Activated T-helper 9 cell treated with anti-CD3 and anti-CD28 coated beads, Interleukin-2, amount 50 U/mL, for 16 hours (primary cell): ENCODE data around the gene VASP.
A peak's percentile ranks its signal among the peaks of the same experiment; 100 is the strongest.

Source experiments
- DNase-seq: peaks from one replicate; pipeline ENCODE4 v3.0.0-alpha.2; 2020; ENCODE audit warnings: low read depth

VASP gene

DNA sequence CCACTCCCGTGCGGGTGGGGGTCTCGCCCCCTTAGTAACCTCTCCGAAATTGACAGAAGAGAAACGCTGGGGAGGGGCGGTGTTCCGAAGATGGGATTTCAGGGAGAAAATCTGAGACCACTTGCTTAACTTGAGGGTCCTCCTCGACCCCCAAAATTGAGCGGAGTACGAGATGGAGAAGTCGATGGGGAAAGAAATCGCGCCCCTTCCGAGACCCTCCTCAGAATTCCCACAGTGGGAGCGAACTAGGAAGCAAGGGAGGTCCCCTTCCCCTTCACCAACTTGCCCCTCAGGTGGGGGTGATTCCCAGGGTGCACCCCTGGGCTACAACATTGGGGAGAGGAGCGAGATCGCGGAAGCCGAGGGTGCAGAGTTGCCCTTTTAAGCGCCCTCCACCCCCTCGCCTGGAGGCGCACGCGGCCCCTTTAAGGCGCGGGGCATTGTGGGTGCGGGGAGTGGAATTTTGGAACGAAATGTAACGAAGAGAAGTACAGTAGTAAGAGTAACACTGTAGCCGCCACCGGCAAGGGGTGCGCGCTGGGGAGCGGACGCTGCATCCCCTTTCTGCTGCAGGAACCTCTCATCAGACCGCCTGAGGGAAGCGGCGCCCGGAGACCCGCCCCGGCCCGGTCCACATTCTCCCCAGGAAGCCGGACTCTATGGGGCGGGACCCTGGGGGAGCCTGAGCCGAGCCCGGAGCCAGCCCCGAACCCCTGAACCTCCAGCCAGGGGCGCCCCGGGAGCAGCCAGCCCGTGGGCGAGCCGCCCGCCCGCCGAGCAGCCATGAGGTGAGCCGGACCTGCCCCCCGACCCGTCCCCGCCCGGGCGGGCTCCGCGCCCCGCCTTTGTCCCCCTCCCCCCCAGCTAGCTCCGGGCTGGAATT, at the start of gene VASP:
TSS of gene VASP (plus strand) at position 491 of the 883 bp plus-strand sequence. CDS start at position 784, 293 bp downstream.
- DNase-seq: peak; percentile 84

DNA sequence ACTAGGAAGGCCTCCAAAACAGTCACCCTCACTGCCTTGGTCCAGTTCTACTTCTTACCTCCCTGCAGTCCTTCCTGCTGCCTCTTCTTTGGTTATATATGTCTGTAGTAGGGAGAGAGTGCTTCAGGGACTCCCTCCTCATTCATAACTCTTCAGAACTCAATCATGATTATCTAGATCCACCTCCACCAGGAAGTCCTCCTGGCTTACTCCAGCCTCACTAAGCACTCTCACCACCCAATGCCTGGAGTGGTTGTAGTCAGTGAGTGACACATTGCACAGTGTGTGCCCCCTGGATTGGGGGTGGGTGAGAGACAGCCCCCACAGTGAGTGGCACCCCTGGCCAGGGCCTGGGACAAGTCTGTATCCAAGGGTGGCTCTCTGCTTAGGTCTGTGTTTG, 49.5 kb upstream of the VASP start:
- DNase-seq: no peak

DNA sequence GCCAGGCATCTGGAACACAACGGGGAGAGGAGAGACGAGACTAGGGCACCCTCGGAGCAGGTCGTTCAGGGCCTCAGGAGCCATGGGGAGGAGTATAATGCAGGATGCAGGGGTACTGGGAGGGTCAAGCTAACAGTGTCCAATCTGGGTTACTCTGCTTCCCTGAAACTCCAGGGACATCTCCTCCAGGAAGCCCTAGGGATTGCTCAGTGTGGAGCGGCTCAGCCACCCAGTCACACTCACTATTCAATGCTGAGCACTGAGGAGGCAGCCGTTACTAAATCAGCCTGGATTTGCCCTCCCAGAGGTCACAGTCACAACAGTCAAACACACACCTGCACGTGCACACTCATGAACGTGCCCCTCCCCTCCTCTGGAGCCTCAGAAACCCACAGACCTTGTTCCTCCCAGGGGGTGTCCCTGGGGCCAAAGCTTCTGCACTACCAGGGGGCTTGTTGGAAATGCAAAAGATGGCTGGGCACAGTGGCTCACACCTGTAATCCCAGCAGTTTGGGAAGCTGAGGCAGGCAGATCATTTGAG, 46.4 kb upstream of the VASP start:
- DNase-seq: no peak

DNA sequence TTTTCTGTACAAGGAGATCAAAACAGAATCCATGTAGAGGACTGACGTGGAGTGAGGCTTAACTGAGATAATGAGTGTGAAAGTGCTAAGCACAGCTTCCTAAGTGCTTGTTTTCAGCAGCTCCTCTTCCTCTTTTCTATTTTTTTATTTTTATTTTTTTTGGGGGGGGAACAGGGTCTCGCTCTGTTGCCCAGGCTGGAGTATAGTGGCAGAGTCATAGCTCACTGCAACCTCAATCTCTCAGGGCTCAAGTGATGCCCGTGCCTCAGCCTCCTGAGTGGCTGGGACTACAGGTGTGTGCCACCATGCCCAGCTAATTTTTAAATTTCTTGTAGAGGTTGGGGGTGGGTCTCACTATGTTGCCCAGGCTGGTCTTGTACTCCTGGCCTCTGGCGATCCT, 45.1 kb upstream of the VASP start:
- no peak for DNase-seq

DNA sequence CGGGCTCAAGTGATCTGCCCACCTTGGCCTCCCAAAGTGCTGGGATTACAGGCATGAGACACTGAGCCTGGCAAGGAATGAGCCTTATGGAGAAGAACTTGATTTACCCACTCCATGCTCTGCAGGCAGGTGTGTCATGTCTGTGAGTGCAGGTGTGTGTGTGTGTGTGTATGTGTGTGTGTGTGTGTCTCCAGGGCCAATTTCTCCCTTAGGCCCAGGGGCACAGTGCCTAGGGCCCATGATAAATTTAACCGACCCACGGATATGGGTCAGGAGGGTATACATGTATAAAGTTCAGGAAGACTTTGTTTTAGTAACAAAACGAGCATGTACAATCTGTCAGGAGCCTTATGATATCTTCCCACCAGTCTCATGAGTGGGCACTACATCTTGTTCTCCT, 44.0 kb upstream of the VASP start:
- no peak for DNase-seq

DNA sequence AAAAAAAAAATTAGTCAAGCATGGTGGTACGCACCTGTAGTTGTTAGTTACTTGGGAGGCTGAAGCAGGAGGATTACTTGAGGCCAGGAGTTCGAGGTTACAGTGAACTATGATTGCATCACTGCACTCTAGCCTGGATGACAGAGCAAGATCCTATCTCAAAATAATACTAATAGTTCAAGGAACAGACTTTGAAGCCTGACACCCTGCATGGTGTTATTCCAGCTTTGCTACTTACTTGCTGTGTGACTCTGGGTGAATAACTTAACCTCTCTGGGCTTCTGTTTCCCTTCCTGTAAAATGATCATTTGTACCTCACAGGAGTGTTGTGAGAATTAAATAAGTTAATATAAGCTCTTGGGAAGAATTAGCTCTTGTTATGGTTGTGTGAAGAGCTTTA, 43.0 kb upstream of the VASP start:
- DNase-seq: no peak

DNA sequence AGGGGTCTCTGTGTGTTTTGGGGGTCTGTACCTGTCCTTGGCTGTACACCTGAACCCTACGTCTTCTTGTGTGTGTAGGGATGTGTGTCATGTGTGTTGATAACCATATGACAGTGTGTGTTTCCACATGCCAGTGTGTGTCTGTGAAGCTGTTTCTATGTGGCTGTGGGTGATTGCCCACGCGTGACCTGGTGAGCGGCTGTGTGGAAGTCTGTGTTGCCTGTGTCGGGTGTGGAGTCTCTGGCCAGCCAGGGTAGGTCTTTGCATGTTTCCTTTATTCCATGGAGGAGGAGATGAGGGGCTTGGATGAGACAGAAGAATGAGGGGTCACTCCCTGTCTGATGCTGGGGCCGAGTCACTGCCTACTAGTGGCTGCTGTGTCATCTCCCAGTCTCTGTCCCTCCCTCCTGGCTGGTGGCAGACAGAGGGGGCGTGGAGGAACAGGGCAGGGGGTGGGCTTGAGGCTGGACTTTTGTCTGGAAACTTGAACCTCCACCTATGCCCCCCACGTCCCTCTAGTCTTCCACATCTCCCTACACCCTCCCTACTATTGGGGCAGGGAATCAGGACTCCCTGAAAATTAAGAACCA, 42.3 kb upstream of the VASP start:
- DNase-seq: no peak

DNA sequence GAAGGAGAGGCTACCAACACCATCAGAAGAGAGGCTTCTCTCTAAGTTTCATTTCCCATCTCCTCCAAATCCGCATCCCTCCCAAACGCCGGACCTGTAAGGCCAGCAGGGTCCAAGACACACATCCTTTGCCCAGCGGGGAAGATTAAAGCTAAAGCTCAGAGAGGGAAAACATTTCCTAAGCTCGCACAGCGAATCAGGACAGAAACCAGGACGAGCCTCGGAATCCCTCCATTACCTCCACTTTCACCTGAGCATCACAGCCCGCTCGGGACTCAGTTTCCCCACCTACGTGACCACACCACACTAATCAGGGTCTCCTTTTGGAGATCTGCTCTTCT, 40.2 kb upstream of the VASP start:
- DNase-seq: no peak

DNA sequence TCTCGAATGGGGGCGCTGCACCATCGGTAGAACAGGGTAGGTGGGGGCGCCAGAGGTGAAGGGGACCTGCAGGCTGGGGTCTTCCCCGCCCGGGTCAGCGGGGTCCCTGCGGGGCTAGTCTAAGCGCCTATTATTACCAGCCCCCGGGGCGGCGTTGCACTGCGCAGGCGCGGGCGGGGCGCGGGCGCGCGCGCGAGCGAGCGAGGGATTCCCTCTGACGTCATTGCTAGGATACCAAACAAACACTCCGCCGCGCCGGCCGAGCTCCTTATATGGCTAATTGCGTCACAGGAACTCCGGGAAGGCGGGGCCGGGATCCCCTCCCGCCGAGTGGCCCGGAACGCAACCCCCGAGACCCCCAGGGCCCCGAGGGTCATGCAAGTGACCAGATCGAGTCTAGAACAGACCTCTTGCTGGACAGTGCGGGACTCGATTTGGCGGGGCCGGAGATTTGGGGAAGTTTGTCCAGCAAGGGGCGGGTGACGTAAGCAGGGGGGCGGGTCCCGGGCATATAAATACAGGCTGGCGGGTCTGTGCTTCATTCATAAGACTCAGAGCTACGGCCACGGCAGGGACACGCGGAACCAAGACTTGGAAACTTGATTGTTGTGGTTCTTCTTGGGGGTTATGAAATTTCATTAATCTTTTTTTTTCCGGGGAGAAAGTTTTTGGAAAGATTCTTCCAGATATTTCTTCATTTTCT, 39.7 kb upstream of the VASP start, which contains the start of gene FOSB:
TSS of gene FOSB (plus strand) at position 541 of the 703 bp plus-strand sequence. CDS start 591 bp downstream, outside the sequence.
- DNase-seq: peak; percentile 92

DNA sequence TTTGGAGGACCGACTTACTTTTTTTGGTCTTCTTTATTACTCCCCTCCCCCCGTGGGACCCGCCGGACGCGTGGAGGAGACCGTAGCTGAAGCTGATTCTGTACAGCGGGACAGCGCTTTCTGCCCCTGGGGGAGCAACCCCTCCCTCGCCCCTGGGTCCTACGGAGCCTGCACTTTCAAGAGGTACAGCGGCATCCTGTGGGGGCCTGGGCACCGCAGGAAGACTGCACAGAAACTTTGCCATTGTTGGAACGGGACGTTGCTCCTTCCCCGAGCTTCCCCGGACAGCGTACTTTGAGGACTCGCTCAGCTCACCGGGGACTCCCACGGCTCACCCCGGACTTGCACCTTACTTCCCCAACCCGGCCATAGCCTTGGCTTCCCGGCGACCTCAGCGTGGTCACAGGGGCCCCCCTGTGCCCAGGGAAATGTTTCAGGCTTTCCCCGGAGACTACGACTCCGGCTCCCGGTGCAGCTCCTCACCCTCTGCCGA, 39.1 kb upstream of the VASP start:
- DNase-seq: no peak

DNA sequence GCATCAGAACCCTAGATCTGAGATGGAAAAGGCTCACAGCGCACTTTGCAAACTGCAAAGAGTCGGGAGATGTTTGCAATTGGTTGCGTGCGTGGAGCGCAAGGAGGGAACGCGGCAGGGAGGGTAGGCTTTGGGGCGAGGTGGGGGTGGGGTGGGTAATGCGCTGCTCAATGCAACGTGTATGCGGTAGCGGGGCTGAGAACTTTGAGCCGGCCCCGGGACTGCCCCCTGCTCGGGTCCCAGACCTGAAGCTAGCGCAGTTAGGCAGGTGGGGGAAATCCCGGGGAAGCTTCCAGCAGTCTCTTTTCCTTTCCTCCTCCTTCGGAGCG, 38.5 kb upstream of the VASP start:
- no peak for DNase-seq

DNA sequence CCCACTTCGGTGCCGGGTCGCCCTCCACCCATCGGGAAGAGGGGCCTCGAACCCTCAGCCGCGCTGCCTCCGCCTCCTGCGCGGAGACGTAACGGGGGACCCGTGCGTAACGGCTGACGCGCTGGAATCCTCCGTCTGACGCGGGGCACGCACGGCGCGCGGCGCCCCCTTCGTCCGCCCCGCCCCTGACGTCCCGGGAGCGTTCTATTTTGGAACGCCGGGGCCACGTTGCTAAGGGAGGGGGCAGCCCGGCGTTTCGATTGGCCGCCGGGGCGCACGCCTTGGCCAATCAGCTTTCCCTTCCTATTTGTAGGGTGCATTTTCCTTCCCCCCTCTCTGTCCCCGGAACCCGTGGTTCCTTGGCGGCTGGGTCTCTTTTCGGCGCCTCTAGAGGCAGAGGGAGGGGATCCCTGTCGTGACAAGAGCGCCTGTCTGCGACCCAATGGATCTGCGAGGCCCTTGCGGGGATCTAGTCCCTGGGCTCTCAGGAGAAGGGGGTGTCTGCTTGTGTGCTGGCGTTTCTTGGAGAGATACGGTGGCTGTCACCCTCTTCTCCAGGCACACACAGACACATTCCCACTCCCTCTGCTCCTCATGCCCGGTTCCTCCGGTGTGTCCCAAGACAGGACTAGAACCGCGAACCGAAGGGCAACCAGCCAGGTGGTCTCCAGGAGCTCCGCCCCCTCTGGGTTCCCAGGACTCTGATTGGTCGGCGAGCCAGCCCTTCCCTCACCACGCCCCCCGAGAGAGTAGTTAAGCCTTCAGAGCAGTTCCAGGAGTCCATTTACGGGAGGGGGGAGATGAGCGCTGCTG, 37.9 kb upstream of the VASP start:
- DNase-seq: peak; percentile 90

DNA sequence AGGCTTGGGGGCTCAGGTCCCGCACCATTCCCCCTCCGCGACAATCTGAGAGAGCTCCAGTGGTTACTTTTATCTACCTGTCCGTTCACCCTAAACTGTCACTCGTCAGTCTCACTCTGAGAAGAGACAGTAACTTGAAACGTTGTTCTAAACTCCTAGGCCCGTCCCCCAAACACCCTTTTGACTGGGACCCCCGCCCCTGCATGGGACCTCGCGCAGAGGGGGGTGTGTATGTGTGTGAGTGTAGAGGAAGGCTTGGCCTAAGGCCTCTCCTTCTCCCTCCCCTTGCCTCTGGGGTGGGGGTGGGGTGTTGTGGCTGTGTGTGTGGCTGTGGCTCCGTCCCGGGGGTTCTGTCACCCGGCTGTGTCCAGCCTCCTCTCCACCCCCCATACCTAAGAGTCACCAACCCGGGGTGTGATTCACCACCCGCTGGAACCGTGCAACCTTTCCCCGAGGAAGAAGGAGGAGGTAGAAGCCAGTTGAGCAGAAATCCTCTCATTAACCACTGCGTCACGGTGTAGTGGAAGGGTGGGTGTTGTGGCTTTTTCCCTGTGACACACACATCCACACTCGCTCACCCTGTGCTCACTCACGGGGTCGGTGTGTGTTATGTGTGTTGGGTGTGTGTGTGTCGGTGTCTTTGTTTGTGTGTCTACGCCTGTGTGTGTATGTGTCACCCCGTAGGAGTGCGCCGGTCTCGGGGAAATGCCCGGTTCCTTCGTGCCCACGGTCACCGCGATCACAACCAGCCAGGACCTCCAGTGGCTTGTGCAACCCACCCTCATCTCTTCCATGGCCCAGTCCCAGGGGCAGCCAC, 37.1 kb upstream of the VASP start:
- DNase-seq: no peak

DNA sequence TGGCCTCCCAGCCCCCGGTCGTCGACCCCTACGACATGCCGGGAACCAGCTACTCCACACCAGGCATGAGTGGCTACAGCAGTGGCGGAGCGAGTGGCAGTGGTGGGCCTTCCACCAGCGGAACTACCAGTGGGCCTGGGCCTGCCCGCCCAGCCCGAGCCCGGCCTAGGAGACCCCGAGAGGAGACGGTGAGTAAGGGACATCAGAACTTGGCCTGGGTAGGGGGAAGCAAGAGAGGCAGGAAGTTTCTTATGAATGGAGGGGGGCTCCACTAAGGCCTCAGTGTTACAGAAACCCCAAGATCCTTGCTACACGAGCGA, 36.6 kb upstream of the VASP start:
- no peak for DNase-seq

DNA sequence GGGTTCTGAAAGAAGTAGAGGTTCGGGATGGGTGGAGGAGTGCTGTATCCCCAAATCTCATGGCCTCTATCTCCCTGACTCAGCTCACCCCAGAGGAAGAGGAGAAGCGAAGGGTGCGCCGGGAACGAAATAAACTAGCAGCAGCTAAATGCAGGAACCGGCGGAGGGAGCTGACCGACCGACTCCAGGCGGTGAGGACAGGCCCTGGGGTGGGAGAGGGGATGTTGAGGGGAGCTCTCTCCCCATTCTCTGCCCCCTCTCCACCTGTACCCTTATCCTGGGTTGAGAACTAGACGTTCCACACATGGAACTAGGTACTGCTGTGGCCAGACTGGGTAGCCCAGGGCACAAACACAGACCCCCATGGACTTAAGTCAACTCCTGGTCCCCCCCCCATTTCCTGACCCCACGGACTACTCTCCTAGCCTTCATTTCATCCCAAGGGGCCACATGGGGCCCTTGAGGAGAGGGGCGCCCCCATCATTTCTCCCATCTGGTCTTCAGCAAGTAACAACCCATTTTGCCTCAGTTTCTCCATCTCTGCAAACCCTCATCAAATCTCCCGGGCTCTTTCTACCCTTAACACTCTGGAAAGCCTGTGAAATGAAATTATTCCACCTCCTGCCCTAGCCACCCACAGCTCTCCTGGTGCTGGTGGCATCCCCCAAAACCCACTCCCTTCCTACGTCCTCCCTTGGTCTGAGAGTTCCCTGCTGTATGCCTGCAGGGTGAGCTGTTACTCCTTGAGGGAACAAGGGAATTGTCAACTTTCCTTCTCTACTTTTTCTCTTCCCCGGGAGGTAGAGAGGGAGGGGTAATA, 36.0 kb upstream of the VASP start:
- DNase-seq: no peak

DNA sequence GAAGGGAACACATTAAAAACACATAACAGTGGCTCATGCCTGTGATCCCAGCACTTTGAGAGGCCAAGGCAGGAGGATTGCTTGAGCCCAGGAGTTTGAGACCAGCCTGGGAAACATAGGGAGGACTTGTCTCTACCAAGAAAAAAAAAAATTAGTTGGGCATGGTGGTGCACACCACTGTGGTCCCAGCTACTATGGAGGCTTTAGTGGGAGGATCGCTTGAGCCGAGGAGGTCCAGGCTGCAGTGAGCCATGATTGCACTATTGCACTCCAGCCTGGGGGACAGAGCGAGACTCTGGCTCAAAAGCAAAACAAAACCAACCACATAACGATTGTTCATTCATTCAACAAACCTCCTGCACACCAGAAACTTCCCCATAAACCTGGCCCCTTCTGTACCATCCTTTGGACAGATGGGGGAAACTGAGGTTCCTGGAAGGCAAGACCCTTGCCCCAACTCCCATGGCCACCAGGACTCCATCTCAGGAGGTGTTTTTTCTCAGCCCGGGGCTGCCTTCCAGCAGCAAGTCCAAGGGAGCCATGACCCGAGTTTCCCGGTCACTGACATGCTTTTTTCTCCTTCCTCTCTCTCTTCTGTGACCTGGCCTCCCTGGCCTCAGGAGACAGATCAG, 35.2 kb upstream of the VASP start:
- DNase-seq: no peak

DNA sequence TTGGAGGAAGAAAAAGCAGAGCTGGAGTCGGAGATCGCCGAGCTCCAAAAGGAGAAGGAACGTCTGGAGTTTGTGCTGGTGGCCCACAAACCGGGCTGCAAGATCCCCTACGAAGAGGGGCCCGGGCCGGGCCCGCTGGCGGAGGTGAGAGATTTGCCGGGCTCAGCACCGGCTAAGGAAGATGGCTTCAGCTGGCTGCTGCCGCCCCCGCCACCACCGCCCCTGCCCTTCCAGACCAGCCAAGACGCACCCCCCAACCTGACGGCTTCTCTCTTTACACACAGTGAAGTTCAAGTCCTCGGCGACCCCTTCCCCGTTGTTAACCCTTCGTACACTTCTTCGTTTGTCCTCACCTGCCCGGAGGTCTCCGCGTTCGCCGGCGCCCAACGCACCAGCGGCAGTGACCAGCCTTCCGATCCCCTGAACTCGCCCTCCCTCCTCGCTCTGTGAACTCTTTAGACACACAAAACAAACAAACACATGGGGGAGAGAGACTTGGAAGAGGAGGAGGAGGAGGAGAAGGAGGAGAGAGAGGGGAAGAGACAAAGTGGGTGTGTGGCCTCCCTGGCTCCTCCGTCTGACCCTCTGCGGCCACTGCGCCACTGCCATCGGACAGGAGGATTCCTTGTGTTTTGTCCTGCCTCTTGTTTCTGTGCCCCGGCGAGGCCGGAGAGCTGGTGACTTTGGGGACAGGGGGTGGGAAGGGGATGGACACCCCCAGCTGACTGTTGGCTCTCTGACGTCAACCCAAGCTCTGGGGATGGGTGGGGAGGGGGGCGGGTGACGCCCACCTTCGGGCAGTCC, 34.5 kb upstream of the VASP start:
- DNase-seq: no peak

DNA sequence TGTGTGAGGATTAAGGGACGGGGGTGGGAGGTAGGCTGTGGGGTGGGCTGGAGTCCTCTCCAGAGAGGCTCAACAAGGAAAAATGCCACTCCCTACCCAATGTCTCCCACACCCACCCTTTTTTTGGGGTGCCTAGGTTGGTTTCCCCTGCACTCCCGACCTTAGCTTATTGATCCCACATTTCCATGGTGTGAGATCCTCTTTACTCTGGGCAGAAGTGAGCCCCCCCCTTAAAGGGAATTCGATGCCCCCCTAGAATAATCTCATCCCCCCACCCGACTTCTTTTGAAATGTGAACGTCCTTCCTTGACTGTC, 34.0 kb upstream of the VASP start:
- DNase-seq: no peak
